ENCODE data around the gene MDFIC2.

The MDFIC2 gene

DNA sequence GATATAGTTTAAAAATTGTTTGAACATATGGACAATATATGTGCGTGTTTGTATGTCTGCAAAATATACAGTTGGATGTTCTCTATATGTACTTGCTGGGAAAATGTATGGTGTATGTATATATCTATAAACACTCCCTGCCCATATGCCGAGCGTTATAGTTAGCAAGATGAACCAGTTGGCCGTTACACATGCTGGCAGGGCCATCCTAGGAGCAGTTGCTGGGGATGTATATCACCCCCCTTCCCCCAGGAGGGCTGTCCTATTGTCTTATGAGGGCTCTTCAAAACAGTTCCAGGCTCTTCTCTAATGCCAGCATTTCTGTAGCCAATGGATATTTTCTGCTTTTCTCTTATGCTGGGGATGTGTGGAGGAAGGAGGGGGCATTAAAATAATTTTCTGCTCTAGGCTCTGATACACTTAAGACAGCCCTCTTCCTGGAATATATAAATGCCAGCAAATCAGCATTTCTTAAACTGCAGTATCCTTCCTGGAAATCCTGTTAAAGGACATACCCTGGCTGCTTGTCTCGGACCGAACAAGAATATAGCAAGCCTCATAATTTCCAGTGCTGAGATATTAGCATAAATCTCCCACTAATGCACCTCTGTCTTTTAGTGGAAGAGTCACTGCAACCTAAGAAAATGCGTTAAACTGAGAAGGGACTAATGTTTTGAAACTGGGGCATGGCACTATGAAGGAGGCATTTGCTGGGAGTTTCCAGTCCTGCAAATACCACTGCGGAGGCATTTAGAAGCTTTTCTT, 134.4 kb downstream of the MDFIC2 start:
- no peak for DNase-seq

DNA sequence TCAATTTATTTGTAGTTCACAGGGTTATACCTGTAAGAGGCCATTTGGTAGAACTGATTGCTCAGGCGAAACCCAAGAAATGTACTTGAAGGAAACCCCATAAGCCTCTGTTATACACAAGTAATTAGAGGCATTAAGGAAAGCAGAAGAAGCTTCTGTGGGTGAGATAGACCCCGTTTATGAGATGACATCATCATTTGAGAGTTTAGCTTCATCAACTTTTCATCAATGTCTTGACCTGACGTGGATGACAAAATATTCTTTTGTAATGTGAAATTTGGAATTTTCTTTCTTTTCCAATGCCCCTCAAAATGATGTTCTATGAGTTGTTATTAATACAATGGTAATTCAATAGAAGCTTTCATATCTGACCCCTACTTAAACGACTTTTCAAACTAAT, 136.2 kb downstream of the MDFIC2 start:
- no peak for DNase-seq

GRCh38 chr3:70156808-70157207, 155.6 kb downstream of the MDFIC2 start:
- DNase-seq, result no peak

GRCh38 chr3:70150599-70150998, 161.8 kb downstream of the MDFIC2 start:
- DNase-seq, result no peak

DNA sequence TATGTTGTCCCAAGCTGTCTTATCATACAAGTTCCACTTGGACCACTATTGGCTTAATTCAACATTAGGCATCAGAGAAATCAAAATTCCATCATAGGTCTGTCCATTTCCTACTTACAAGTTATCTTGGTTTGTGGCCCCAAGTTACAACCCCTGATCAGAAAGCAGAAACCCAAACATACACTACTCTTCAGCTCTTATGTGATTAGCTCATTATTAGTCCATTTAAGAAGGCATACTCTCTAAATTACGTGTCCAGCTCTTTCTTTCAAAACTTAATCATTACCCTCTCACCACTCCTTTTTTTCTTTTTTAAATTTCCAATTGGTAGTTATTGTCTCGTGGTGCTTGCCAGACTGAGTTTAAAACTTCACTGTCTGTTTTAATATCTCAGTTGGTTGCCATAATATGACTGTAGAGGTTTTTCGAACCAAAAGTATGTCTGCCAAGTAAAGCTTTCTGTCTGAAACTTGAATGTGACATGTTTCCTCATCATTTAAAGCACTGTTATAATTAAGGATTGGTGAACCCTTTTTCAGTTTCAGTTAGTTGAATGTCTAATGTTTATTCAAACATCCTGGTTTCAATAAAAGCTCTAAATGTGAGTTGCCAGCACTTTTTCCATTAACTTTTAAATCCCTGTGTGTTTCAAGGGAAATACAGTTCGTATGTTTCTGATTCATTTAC, 162.6 kb downstream of the MDFIC2 start:
- DNase-seq, result no peak

Data from activated T-cell treated with anti-CD3 and anti-CD28 coated beads, Interleukin-2, amount 50 U/mL, for 1 hour (primary cell).